Endothelial cell of umbilical vein (primary cell): ENCODE measurements around the gene KIF22. TPM values are rescaled to one million over a fixed set of nuclear protein-coding genes. Genes with fewer than 3 reads are reported as not detected.

Source experiments
- BruUV-seq: library from RNA; stranded (reverse); fragments of 400-500 nt; replicated peaks from 2 replicates; lab custom pipeline; 2021; lab: Mats Ljungman, UMichigan
- CTCF ChIA-PET: fragments of 300-600, 350-600 bp; sonication (Branson Sonifier 250); formaldehyde crosslinking; loops from one replicate; lab custom pipeline; 2021; ENCODE audit warnings: antibody characterized with exemption, inconsistent platforms; lab: Charles Lee
- POLR2A ChIA-PET: fragments of 300-600, 350-600 bp; sonication (Branson Sonifier 250); formaldehyde crosslinking; loops from one replicate; lab custom pipeline; 2021; ENCODE audit warnings: antibody characterized with exemption, inconsistent platforms; lab: Charles Lee
- DNase-seq: peaks from one replicate; pipeline ENCODE4 v3.0.0-alpha.2; 2011; ENCODE audit warnings: low read depth, low spot score
- FAIRE-seq: peaks from 2 replicates; lab custom pipeline; 2011; peaks lifted over from hg19 to GRCh38; lab: Jason Lieb, UNC
- H2AFZ ChIP-seq: 2 replicates; pipeline ENCODE4 v1.6.0; 2012; ENCODE audit warnings: low read depth, low read length, control low read depth, inconsistent platforms
- H3K27ac ChIP-seq: 2 replicates; pipeline ENCODE4 v1.5.1; 2011; ENCODE audit warnings: low read depth, mild to moderate bottlenecking, control low read depth, low read length, moderate library complexity; ENCODE audit not compliant: insufficient read depth
- H3K27me3 ChIP-seq, 2 experiments: 2 replicates each; pipeline versions ENCODE4 v1.6.0 to v1.6.1; 2011; ENCODE audit warnings: low read length in 2 of 2, mixed read lengths in 1 of 2; ENCODE audit not compliant: control insufficient read depth in 2 of 2, insufficient read depth in 2 of 2
- H3K36me3 ChIP-seq, 2 experiments: 2 replicates in 1 of 2; 3 replicates in 1 of 2; pipeline ENCODE4 v1.5.1; 2011; ENCODE audit warnings: low read length in 2 of 2, mild to moderate bottlenecking in 1 of 2, moderate library complexity in 1 of 2; ENCODE audit not compliant: control insufficient read depth in 2 of 2, insufficient read depth in 2 of 2; ENCODE audit errors: extremely low read depth in 1 of 2
- H3K4me1 ChIP-seq: 3 replicates; pipeline ENCODE4 v1.5.1; 2011; ENCODE audit warnings: mild to moderate bottlenecking, low read length; ENCODE audit not compliant: control insufficient read depth, insufficient read depth; ENCODE audit errors: extremely low read depth
- H3K4me2 ChIP-seq: 2 replicates; pipeline ENCODE4 v1.6.1; 2011; ENCODE audit warnings: low read length, control low read depth, mixed read lengths; ENCODE audit not compliant: insufficient read depth
- H3K4me3 ChIP-seq, 3 experiments: fragments of 200-600 bp in 1 of 3; sonication (generic), shearing (Covaris generic) in 1 of 3; replicated peaks in 1 of 3; 2 replicates each; pipeline ENCODE4 v1.5.1; 2011 to 2016; ENCODE audit warnings: control low read depth in 3 of 3, low read length in 3 of 3, mild to moderate bottlenecking in 2 of 3, inconsistent platforms in 1 of 3, low read depth in 1 of 3, moderate library complexity in 1 of 3; ENCODE audit not compliant: insufficient read depth in 1 of 3
- H3K79me2 ChIP-seq: 2 replicates; pipeline ENCODE4 v1.6.0; 2012; ENCODE audit warnings: low read length, inconsistent platforms; ENCODE audit not compliant: control insufficient read depth, insufficient read depth
- H3K9ac ChIP-seq: replicated peaks from 2 replicates; pipeline ENCODE3; 2011; ENCODE audit warnings: low read length, control low read depth; ENCODE audit not compliant: insufficient read depth; ENCODE audit errors: extremely low read depth
- H3K9me1 ChIP-seq: replicated peaks from 3 replicates; pipeline ENCODE4 v1.6.0; 2011; ENCODE audit warnings: mild to moderate bottlenecking, low read length; ENCODE audit not compliant: control insufficient read depth, insufficient read depth; ENCODE audit errors: extremely low read depth
- H3K9me3 ChIP-seq: replicated peaks from 2 replicates; pipeline ENCODE4 v1.5.1; 2012; ENCODE audit warnings: low read length, inconsistent platforms; ENCODE audit not compliant: control insufficient read depth, insufficient read depth
- H4K20me1 ChIP-seq: replicated peaks from 2 replicates; pipeline ENCODE3; 2011; ENCODE audit warnings: mild to moderate bottlenecking, low read length; ENCODE audit not compliant: control insufficient read depth, insufficient read depth; ENCODE audit errors: extremely low read depth
- EZH2 ChIP-seq: IDR thresholded peaks from 2 replicates; pipeline ENCODE4 v1.6.1; 2012; ENCODE audit warnings: borderline replicate concordance, low read depth, mild to moderate bottlenecking, moderate library complexity, low read length, inconsistent platforms; ENCODE audit not compliant: severe bottlenecking
- FOS ChIP-seq: IDR thresholded peaks from 2 replicates; pipeline ENCODE4 v1.6.1; 2011; ENCODE audit warnings: mild to moderate bottlenecking, low read length, moderate library complexity, borderline replicate concordance; ENCODE audit not compliant: insufficient read depth
- GATA2 ChIP-seq: IDR thresholded peaks from 2 replicates; pipeline ENCODE4 v1.7.0; 2011; ENCODE audit warnings: low read depth, mild to moderate bottlenecking, moderate library complexity, mixed read lengths, low read length; ENCODE audit not compliant: insufficient read length, insufficient read depth
- JUN ChIP-seq: IDR thresholded peaks from 2 replicates; pipeline ENCODE4 v1.6.1; 2011; ENCODE audit warnings: borderline replicate concordance, low read depth; ENCODE audit not compliant: insufficient read length, insufficient read depth
- MAX ChIP-seq: IDR thresholded peaks from 2 replicates; pipeline ENCODE4 v1.6.1; 2011; ENCODE audit not compliant: insufficient read depth, insufficient read length
- MYC ChIP-seq: IDR thresholded peaks from one replicate; pipeline ENCODE4 v1.6.1; 2011; ENCODE audit warnings: mild to moderate bottlenecking, low read depth, low read length
- POLR2A ChIP-seq: IDR thresholded peaks from 2 replicates; pipeline ENCODE4 v1.6.1; 2012; ENCODE audit warnings: low read depth, mild to moderate bottlenecking, control low read depth, low read length
- POLR2AphosphoS5 ChIP-seq: IDR thresholded peaks from 2 replicates; pipeline ENCODE4 v1.6.1; 2012; ENCODE audit warnings: low read depth, mild to moderate bottlenecking, control low read depth, low read length, moderate library complexity; ENCODE audit not compliant: insufficient read depth
- dilution Hi-C: fragments of 300-500 bp; cut with MboI; formaldehyde crosslinking; loops from one replicate; pipeline ENCODE4 v1.15.0; 2019; ENCODE audit warnings: low sequenced_read_pairs; ENCODE audit not compliant: extremely low pct_ligation_motif_present
- intact Hi-C: fragments of 100-400 bp; cut with micrococcal nuclease; formaldehyde crosslinking; loops from one replicate; pipeline ENCODE4 v1.10.0; 2022
- polyA plus RNA-seq, 4 experiments: library from polyadenylated mRNA; depleted of rRNA in 3 of 4; stranded (reverse) in 3 of 4; unstranded in 1 of 4; fragments of >200 nt; gene quantifications; 2 replicates each; pipeline versions ENCODE4 v1.2.1 to v1.2.3, GENCODE V29; 2011 to 2012; ENCODE audit warnings: missing spikeins in 1 of 4
- total RNA-seq: library from RNA; stranded (reverse); gene quantifications from 2 replicates; pipeline ENCODE4 v1.2.3, GENCODE V29; 2021
- TF ChIP-seq, protein P1 (sequence below), 2 donors: IDR thresholded peaks; 1 replicate in 1 of 2; 2 replicates in 1 of 2; pipeline ENCODE4 v1.5.1; 2011; ENCODE audit warnings: low read length in 2 of 2, mild to moderate bottlenecking in 2 of 2, moderate library complexity in 2 of 2, control low read depth in 1 of 2, inconsistent platforms in 1 of 2, low read depth in 1 of 2; ENCODE audit not compliant: insufficient read depth in 1 of 2; ENCODE audit errors: extremely low read depth in 1 of 2

Gene KIF22
- total and polyA plus RNA-seq, 2 donors (not counting 3 experiments of a cell fraction or from before 2014, with no cell fraction given), result 67.3 to 90.0 TPM

GRCh38 chr16:29794231-29794710 lies 3.7 kb downstream of the KIF22 start:
- peaks cover 21% of the 10 kb centered on the region for H3K4me1 ChIP-seq
- no peaks in the 10 kb centered on the region for H4K20me1 ChIP-seq
- H3K9me1 ChIP-seq, result no peaks in the 10 kb centered on the region
- TF ChIP-seq EZH2 (no peak), MAX (no peak), GATA2 (no peak), MYC (no peak), FOS (no peak), POLR2A (no peak), JUN (no peak), POLR2AphosphoS5 (no peak)
- TF ChIP-seq, protein P1, sequence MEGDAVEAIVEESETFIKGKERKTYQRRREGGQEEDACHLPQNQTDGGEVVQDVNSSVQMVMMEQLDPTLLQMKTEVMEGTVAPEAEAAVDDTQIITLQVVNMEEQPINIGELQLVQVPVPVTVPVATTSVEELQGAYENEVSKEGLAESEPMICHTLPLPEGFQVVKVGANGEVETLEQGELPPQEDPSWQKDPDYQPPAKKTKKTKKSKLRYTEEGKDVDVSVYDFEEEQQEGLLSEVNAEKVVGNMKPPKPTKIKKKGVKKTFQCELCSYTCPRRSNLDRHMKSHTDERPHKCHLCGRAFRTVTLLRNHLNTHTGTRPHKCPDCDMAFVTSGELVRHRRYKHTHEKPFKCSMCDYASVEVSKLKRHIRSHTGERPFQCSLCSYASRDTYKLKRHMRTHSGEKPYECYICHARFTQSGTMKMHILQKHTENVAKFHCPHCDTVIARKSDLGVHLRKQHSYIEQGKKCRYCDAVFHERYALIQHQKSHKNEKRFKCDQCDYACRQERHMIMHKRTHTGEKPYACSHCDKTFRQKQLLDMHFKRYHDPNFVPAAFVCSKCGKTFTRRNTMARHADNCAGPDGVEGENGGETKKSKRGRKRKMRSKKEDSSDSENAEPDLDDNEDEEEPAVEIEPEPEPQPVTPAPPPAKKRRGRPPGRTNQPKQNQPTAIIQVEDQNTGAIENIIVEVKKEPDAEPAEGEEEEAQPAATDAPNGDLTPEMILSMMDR (IDR thresholded peaks at IDR 0.05; ENCODE audit: extremely low read depth in 1 of 2, insufficient read depth in 1 of 2, low read depth in 1 of 2, low read length in 2 of 2), result no peak
- peaks cover 65% of the 10 kb centered on the region for H3K79me2 ChIP-seq
- DNase-seq (no peak), FAIRE-seq (no peak)
- H3K27me3 ChIP-seq, result no peaks in the 10 kb centered on the region
- H3K4me3 ChIP-seq, result no peak overlapping the region
- H2AFZ ChIP-seq, result no peak overlapping the region
- no peak overlapping the region for H3K27ac ChIP-seq
- no peak overlapping the region for H3K4me2 ChIP-seq
- no TSS peak for BruUV-seq
- H3K36me3 ChIP-seq, result peaks cover 0 to 4% of the 10 kb centered on the region in 2 experiments
- H3K9me3 ChIP-seq, result no peaks in the 10 kb centered on the region
- intact Hi-C loops, result loop anchor here (5.0 kb wide), 1 partner anchor 183 kb away; no protein-coding TSS in a partner anchor
- dilution Hi-C loops, result no loop called here
- no peak overlapping the region for H3K9ac ChIP-seq
- ChIA-PET POLR2A (no interaction called here), CTCF (interaction anchor here (2.2 to 6.3 kb wide), 2 partner anchors 10 to 54 kb away, joined by 5 to 34 read pairs; no protein-coding TSS in a partner anchor)
